HepG2 (cell line): Measurements from ENCODE around the gene GAS2L1. TPM values are rescaled to one million over a fixed set of nuclear protein-coding genes. Genes with fewer than 3 reads are reported as not detected.

Experiments used
- IRF1 ChIP-seq: sonication (generic); formaldehyde crosslinking; IDR thresholded peaks from 2 replicates; pipeline ENCODE4 v1.4.0; 2020; ENCODE audit warnings: low read depth, mild to moderate bottlenecking, missing genetic modification reagents
- MXD3 ChIP-seq: IDR thresholded peaks from 2 replicates; pipeline ENCODE4 v1.6.1; 2016; ENCODE audit warnings: mild to moderate bottlenecking, missing biosample characterization, missing genetic modification reagents
- NAIF1 ChIP-seq: sonication (generic); formaldehyde crosslinking; IDR thresholded peaks from 2 replicates; pipeline ENCODE4 v1.5.0; 2020; ENCODE audit warnings: mild to moderate bottlenecking, missing genetic modification reagents, borderline replicate concordance
- NR2F1 ChIP-seq, 2 experiments: fragments of 450-650 bp in 1 of 2; formaldehyde crosslinking in 1 of 2; IDR thresholded peaks; 2 replicates each; pipeline versions ENCODE4 v1.5.0 to v1.6.1; 2016 to 2020; ENCODE audit warnings: mild to moderate bottlenecking in 1 of 2, missing compliant biosample characterization in 1 of 2, missing genetic modification reagents in 1 of 2, moderate library complexity in 1 of 2
- NR2F6 ChIP-seq, 2 experiments: IDR thresholded peaks; 2 replicates each; pipeline ENCODE4 v1.6.1; 2016; ENCODE audit warnings: antibody characterized with exemption in 1 of 2, mild to moderate bottlenecking in 1 of 2
- XRCC5 ChIP-seq: fragments of 200-400 bp; formaldehyde crosslinking; optimal IDR thresholded peaks from 2 replicates; pipeline ENCODE3; 2017; ENCODE audit warnings: mild to moderate bottlenecking, low read length
- ZBTB37 ChIP-seq: sonication (generic); formaldehyde crosslinking; IDR thresholded peaks from 2 replicates; pipeline ENCODE4 v1.4.0; 2020; ENCODE audit warnings: mild to moderate bottlenecking, missing genetic modification reagents
- ZNF274 ChIP-seq: sonication (generic); formaldehyde crosslinking; IDR thresholded peaks from 2 replicates; pipeline ENCODE4 v1.5.1; 2020; ENCODE audit warnings: mild to moderate bottlenecking, missing genetic modification reagents
- ZNF660 ChIP-seq: sonication (generic); formaldehyde crosslinking; IDR thresholded peaks from 2 replicates; pipeline ENCODE4 v1.5.1; 2020; ENCODE audit warnings: mild to moderate bottlenecking, low read depth, missing genetic modification reagents, borderline replicate concordance
- polyA plus RNA-seq, 8 experiments: library from polyadenylated mRNA; depleted of rRNA in 3 of 8; stranded (reverse) in 7 of 8; unstranded in 1 of 8; fragments of >200 nt; fragmentation: Illumina TruSeq in 4 of 8; extraction: Trizol in 4 of 8; gene quantifications; 2 replicates each; pipeline versions ENCODE4 v1.2.1 to v1.2.3, GENCODE V29; 2011 to 2016; ENCODE audit warnings: low read depth in 4 of 8, missing spikeins in 1 of 8, mixed read lengths in 1 of 8; ENCODE audit not compliant: insufficient read depth in 1 of 8
- total RNA-seq, 5 experiments: library from RNA; depleted of rRNA; stranded (reverse); fragments of >200 nt; fragmentation: Illumina TruSeq; extraction: Trizol; gene quantifications; 2 replicates each; pipeline ENCODE4 v1.2.3, GENCODE V29; 2016; ENCODE audit warnings: low read depth in 1 of 5
- TF ChIP-seq, protein P1 (sequence below): sonication (generic); formaldehyde crosslinking; IDR thresholded peaks from 2 replicates; pipeline ENCODE4 v1.5.1; 2020; ENCODE audit warnings: mild to moderate bottlenecking, moderate library complexity, missing genetic modification reagents
- TF ChIP-seq, protein P2 (sequence below): sonication (generic); formaldehyde crosslinking; IDR thresholded peaks from 2 replicates; pipeline ENCODE4 v1.4.0; 2020; ENCODE audit warnings: missing genetic modification reagents
- TF ChIP-seq, protein P3 (sequence below): sonication (generic); formaldehyde crosslinking; IDR thresholded peaks from 2 replicates; pipeline ENCODE4 v1.4.0; 2020; ENCODE audit warnings: mild to moderate bottlenecking, missing genetic modification reagents, borderline replicate concordance

The GAS2L1 gene
- total and polyA plus RNA-seq, 2 of the 13 experiments (the other 11 are each of a cell fraction or from before 2014, with no cell fraction given), result 1.8 to 3.3 TPM

DNA sequence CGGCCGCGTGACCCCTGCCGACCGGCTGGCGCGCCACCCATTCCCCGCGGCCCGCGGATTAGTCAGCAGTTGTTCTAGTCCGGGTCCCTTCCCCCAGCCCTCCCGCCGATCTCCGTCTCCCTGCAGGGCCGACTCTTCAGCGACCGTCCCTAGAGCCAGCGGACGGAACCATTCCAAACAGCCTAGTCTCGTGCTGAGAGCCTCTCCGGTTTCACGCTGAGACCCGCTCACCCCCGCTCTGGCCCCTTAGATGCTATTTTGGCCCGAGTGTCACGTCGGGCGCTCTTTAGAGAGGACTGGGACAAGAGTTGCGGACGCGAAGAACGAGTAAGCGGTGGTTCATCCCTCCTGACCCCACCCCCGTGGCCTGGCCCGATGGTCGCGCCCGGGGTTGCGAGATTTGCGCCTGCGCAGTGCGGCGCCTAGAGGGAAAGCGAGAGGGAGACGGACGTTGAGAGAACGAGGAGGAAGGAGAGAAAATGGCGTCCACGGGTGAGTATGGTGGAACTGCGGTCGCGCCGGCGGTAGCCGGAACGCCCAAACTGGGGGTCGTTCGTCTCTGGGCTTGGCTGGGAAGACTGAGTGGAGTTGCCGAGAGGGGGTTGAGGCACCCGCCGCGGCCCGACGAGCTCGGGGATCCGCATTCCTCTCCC lies 38.5 kb upstream of the GAS2L1 start, which contains the start of the genes EWSR1 and RHBDD3 (continued):
- TF ChIP-seq ZBTB37 (CRISPR knock-in tag) (no peak), ZNF660 (CRISPR knock-in tag) (peak; percentile 21; the same call in 1 of the 2 replicates), NAIF1 (CRISPR knock-in tag) (peak; percentile 5; the same call in 1 of the 2 replicates), XRCC5 (peak; percentile 88), ZNF274 (CRISPR knock-in tag) (peak; percentile 14; the same call in 1 of the 2 replicates), MXD3 (CRISPR knock-in tag) (no peak), NR2F6 (IDR thresholded peaks at IDR 0.05) (peak; percentile 75), NR2F6 (CRISPR knock-in tag; IDR thresholded peaks at IDR 0.05) (0 out of 2 replicates have a peak, but pooled peaks have one; percentile 32), NR2F1 (CRISPR knock-in tag; IDR thresholded peaks at IDR 0.05) (peak in 1 of 2 experiments; percentile 72; a peak in 2 of 4 replicates), IRF1 (CRISPR knock-in tag) (no peak)
- TF ChIP-seq, protein P1, sequence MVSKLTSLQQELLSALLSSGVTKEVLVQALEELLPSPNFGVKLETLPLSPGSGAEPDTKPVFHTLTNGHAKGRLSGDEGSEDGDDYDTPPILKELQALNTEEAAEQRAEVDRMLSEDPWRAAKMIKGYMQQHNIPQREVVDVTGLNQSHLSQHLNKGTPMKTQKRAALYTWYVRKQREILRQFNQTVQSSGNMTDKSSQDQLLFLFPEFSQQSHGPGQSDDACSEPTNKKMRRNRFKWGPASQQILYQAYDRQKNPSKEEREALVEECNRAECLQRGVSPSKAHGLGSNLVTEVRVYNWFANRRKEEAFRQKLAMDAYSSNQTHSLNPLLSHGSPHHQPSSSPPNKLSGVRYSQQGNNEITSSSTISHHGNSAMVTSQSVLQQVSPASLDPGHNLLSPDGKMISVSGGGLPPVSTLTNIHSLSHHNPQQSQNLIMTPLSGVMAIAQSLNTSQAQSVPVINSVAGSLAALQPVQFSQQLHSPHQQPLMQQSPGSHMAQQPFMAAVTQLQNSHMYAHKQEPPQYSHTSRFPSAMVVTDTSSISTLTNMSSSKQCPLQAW (CRISPR knock-in tag), result peak; percentile 89
- TF ChIP-seq, protein P2, sequence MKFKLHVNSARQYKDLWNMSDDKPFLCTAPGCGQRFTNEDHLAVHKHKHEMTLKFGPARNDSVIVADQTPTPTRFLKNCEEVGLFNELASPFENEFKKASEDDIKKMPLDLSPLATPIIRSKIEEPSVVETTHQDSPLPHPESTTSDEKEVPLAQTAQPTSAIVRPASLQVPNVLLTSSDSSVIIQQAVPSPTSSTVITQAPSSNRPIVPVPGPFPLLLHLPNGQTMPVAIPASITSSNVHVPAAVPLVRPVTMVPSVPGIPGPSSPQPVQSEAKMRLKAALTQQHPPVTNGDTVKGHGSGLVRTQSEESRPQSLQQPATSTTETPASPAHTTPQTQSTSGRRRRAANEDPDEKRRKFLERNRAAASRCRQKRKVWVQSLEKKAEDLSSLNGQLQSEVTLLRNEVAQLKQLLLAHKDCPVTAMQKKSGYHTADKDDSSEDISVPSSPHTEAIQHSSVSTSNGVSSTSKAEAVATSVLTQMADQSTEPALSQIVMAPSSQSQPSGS (CRISPR knock-in tag), result peak; percentile 1; the same call in 1 of the 2 replicates
- TF ChIP-seq, protein P3, sequence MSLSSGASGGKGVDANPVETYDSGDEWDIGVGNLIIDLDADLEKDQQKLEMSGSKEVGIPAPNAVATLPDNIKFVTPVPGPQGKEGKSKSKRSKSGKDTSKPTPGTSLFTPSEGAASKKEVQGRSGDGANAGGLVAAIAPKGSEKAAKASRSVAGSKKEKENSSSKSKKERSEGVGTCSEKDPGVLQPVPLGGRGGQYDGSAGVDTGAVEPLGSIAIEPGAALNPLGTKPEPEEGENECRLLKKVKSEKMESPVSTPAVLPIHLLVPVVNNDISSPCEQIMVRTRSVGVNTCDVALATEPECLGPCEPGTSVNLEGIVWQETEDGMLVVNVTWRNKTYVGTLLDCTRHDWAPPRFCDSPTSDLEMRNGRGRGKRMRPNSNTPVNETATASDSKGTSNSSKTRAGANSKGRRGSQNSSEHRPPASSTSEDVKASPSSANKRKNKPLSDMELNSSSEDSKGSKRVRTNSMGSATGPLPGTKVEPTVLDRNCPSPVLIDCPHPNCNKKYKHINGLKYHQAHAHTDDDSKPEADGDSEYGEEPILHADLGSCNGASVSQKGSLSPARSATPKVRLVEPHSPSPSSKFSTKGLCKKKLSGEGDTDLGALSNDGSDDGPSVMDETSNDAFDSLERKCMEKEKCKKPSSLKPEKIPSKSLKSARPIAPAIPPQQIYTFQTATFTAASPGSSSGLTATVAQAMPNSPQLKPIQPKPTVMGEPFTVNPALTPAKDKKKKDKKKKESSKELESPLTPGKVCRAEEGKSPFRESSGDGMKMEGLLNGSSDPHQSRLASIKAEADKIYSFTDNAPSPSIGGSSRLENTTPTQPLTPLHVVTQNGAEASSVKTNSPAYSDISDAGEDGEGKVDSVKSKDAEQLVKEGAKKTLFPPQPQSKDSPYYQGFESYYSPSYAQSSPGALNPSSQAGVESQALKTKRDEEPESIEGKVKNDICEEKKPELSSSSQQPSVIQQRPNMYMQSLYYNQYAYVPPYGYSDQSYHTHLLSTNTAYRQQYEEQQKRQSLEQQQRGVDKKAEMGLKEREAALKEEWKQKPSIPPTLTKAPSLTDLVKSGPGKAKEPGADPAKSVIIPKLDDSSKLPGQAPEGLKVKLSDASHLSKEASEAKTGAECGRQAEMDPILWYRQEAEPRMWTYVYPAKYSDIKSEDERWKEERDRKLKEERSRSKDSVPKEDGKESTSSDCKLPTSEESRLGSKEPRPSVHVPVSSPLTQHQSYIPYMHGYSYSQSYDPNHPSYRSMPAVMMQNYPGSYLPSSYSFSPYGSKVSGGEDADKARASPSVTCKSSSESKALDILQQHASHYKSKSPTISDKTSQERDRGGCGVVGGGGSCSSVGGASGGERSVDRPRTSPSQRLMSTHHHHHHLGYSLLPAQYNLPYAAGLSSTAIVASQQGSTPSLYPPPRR (CRISPR knock-in tag), result no peak
